ENCODE data around the gene TSPAN13. TPM values are rescaled to one million over a fixed set of nuclear protein-coding genes. Genes with fewer than 3 reads are reported as not detected.

Gene TSPAN13
- total and polyA plus RNA-seq, 2 of the 8 experiments (the other 6 are each of a cell fraction or from before 2014, with no cell fraction given), result 15.3 to 28.1 TPM

- no peak for TF ChIP-seq RAD21 (IDR thresholded peaks at IDR 0.05 in 1 of 2, conservative IDR thresholded peaks at IDR 0.05 in 1 of 2; ENCODE audit: low read depth in 2 of 2, low read length in 2 of 2)
- TF ChIP-seq BRCA1 (IDR thresholded peaks at IDR 0.05; ENCODE audit: low read depth, low read length), result no peak
- no peak for TF ChIP-seq JUN (IDR thresholded peaks at IDR 0.05; ENCODE audit: low read depth, low read length)
- TF ChIP-seq POU5F1 (IDR thresholded peaks at IDR 0.05; ENCODE audit: low read depth, low read length), result no peak
- TF ChIP-seq CHD2 (IDR thresholded peaks at IDR 0.05; ENCODE audit: low read length), result no peak
- TF ChIP-seq SIX5 (IDR thresholded peaks at IDR 0.05; ENCODE audit: low read depth, low read length), result no peak
- no peak for TF ChIP-seq RNF2 (IDR thresholded peaks at IDR 0.05; ENCODE audit: borderline replicate concordance, low read depth, low read length, missing control alignments, poor library complexity, severe bottlenecking)
- no peak for TF ChIP-seq NRF1 (IDR thresholded peaks at IDR 0.05; ENCODE audit: low read depth, low read length)
- no peak for TF ChIP-seq SRF (IDR thresholded peaks at IDR 0.05; ENCODE audit: low read depth, low read length)
- no peak for TF ChIP-seq SP4 (IDR thresholded peaks at IDR 0.05; ENCODE audit: low read length)
- TF ChIP-seq ATF3 (IDR thresholded peaks at IDR 0.05; ENCODE audit: insufficient read depth, low read depth, low read length), result no peak
Measured at GRCh38 chr7:16738011-16738688, 15.4 kb upstream of the TSPAN13 start (continued).
